Smooth muscle cell (in vitro differentiated cells): ENCODE data around the gene TMEM163. TPM values are rescaled to one million over a fixed set of nuclear protein-coding genes. Genes with fewer than 3 reads are reported as not detected.

Experiments used
- DNase-seq: peaks from one replicate; lab custom pipeline; 2025; ENCODE audit not compliant: unreplicated experiment; lab: John Stamatoyannopoulos, UW
- H2AFZ ChIP-seq: fragments of 200-600 bp; sonication (generic); 2 replicates; pipeline ENCODE4 v1.6.0; 2016; ENCODE audit warnings: antibody characterized with exemption, low read depth, mild to moderate bottlenecking
- H3F3A ChIP-seq: fragments of 200-600 bp; sonication (generic); 2 replicates; pipeline ENCODE4 v1.6.0; 2017; ENCODE audit warnings: antibody characterized with exemption, low read depth
- H3K27ac ChIP-seq: fragments of 200-600 bp; sonication (generic); 2 replicates; pipeline ENCODE4 v1.5.1; 2016; ENCODE audit warnings: low read depth, mild to moderate bottlenecking
- H3K27me3 ChIP-seq: fragments of 200-600 bp; sonication (generic); 2 replicates; pipeline ENCODE4 v1.6.1; 2016; ENCODE audit warnings: low read depth, mild to moderate bottlenecking
- H3K36me3 ChIP-seq: fragments of 200-600 bp; sonication (generic); 2 replicates; pipeline ENCODE4 v1.5.1; 2016; ENCODE audit warnings: low read depth
- H3K4me1 ChIP-seq: fragments of 200-600 bp; sonication (generic); 2 replicates; pipeline ENCODE4 v1.5.1; 2016; ENCODE audit warnings: low read depth
- H3K4me2 ChIP-seq: fragments of 200-600 bp; sonication (generic); 2 replicates; pipeline ENCODE4 v1.6.0; 2016; ENCODE audit warnings: mild to moderate bottlenecking
- H3K4me3 ChIP-seq: fragments of 200-600 bp; sonication (generic); 2 replicates; pipeline ENCODE4 v1.5.1; 2016; ENCODE audit warnings: mild to moderate bottlenecking
- H3K79me2 ChIP-seq: fragments of 200-600 bp; sonication (generic); 2 replicates; pipeline ENCODE4 v1.6.0; 2016; ENCODE audit warnings: low read depth, mild to moderate bottlenecking
- H3K9ac ChIP-seq: fragments of 200-600 bp; sonication (generic); 2 replicates; pipeline ENCODE4 v1.6.0; 2016; ENCODE audit warnings: low read depth
- H3K9me3 ChIP-seq: fragments of 200-600 bp; sonication (generic); replicated peaks from 2 replicates; pipeline ENCODE4 v1.5.1; 2016; ENCODE audit warnings: low read depth
- H4K20me1 ChIP-seq: fragments of 200-600 bp; sonication (generic); 2 replicates; pipeline ENCODE4 v1.6.0; 2016; ENCODE audit warnings: low read depth
- CTCF ChIP-seq: fragments of 200-600 bp; sonication (generic); IDR thresholded peaks from 2 replicates; pipeline ENCODE4 v1.5.1; 2017; ENCODE audit warnings: borderline replicate concordance, mild to moderate bottlenecking, antibody characterized with exemption; ENCODE audit not compliant: insufficient read depth, poor library complexity, severe bottlenecking
- WGBS: methylation state at CpG from one replicate; pipeline ENCODE4 v1.1.7; 2016; ENCODE audit warnings: low lambda C conversion rate; 5-methylcytosine and 5-hydroxymethylcytosine counted together
- polyA plus RNA-seq: library from polyadenylated mRNA; unstranded; fragments of >200 nt; fragmentation: Nextera tagmentation; extraction: Ambion mirVana; gene quantifications from 2 replicates; pipeline ENCODE4 v1.2.1, GENCODE V29; 2016
- total RNA-seq: library from RNA; depleted of rRNA; stranded (reverse); fragments of >200 nt; gene quantifications from 2 replicates; pipeline ENCODE4 v1.2.3, GENCODE V29; 2014

TMEM163 gene
- total and polyA plus RNA-seq, 2 experiments from 2014 or later: 0.31 TPM; not detected in 1

DNA sequence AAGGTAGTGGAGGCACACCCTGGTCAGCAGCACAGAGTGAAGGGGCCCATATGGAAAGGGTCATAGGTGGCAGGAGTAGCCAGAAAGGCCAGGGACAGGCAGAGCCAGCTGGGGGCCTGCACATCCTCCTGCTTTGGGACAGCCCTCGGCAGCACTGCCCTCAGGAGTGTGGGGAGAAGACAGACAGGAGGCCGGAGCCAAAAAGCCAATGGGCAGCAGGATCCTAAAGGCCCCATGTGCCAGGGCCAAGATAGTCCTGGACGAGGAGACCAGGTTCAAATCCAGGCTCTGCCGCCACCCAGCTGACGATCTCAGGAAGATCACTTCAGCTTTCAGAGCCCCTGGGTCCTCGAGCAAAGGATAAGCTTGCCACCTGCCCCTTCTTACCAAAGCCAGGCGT is 220.1 kb downstream of the TMEM163 start:
- Histone ChIP-seq H2AFZ (no peak overlapping the region), H3K4me2 (no peak overlapping the region), H4K20me1 (no peaks in the 10 kb centered on the region), H3K4me3 (no peak overlapping the region), H3F3A (no peaks in the 10 kb centered on the region), H3K27ac (no peak overlapping the region), H3K9ac (no peak overlapping the region), H3K4me1 (peaks cover 13% of the 10 kb centered on the region), H3K36me3 (no peaks in the 10 kb centered on the region), H3K27me3 (no peaks in the 10 kb centered on the region), H3K9me3 (no peaks in the 10 kb centered on the region), H3K79me2 (no peaks in the 10 kb centered on the region)
- TF ChIP-seq CTCF: no peak
- WGBS: 93% methylated on average over 7 of the region's 7 CpGs
- no peak for DNase-seq

DNA sequence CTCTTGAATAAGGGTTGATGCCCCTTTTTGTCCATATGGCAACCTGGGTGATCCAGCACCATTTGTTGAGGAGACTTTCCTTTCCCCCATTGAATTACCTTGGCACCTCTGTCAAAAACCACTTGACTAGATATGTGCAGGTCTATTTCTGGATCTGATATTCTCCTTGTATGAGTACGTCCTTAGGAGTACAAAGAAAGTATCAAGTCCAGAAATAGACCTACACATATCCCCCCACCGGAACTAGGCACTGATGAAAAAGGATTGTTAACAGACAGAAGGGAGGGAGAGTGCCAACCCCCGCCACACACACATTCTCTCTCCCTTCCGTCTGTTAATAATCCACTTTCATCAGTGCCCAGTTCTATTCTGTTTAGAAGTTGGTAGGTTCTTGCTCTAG is 225.0 kb downstream of the TMEM163 start:
- peaks cover 12% of the 10 kb centered on the region for H3K27me3 ChIP-seq
- WGBS: 93% methylated on average over 4 of the region's 4 CpGs
- H3K4me1 ChIP-seq: no peaks in the 10 kb centered on the region

DNA sequence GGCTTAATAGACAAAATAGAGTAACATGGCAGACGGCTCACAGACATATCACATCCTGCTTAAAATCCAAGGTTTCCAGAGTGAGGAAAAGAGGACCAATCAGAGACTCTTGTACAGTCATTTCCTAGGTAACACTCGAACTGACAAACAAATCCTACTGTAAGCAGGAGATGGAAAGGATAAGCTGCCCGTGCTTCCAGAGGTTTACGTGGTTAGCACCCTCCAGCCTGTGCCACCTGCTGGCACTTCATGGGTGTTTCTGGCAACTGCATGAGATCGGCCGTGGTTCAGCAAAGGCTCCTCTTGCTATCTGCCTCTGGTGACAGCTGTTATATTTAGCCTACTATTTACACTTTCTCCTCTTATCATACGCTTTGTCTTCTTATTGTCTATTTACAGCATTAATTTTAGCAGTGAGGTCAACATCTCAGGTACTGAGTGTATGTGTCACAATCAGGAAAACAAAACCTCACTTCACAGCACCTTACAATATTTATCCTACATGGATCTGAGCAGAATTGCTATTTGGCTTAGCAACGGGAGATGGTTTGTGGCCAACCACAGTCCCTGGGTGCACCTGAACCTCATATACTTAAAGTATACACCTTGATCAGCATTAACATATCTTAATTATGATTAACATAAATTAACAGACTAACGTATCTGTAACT is 226.9 kb downstream of the TMEM163 start:
- Histone ChIP-seq H3K27ac (no peak overlapping the region), H4K20me1 (no peaks in the 10 kb centered on the region), H3K36me3 (no peaks in the 10 kb centered on the region), H3K27me3 (peaks cover 12% of the 10 kb centered on the region), H3K9ac (no peak overlapping the region), H3K4me1 (no peaks in the 10 kb centered on the region), H3K4me2 (no peak overlapping the region), H3K79me2 (no peaks in the 10 kb centered on the region), H3K4me3 (no peak overlapping the region), H2AFZ (no peak overlapping the region), H3K9me3 (no peaks in the 10 kb centered on the region), H3F3A (no peaks in the 10 kb centered on the region)
- WGBS: 73% methylated on average over 9 of the region's 9 CpGs
- no peak for DNase-seq
- no peak for TF ChIP-seq CTCF

More for the DNA sequence above, 225.0 kb downstream of the TMEM163 start:
- H4K20me1 ChIP-seq: no peaks in the 10 kb centered on the region
- H3K4me3 ChIP-seq: no peak overlapping the region
- no peaks in the 10 kb centered on the region for H3K79me2 ChIP-seq
- no peak overlapping the region for H3K27ac ChIP-seq
- H2AFZ ChIP-seq: no peak overlapping the region
- H3K9ac ChIP-seq: no peak overlapping the region
- no peaks in the 10 kb centered on the region for H3K36me3 ChIP-seq
- DNase-seq: no peak
- H3K9me3 ChIP-seq: no peaks in the 10 kb centered on the region
- no peak for TF ChIP-seq CTCF
- H3K4me2 ChIP-seq: no peak overlapping the region
- no peaks in the 10 kb centered on the region for H3F3A ChIP-seq

DNA sequence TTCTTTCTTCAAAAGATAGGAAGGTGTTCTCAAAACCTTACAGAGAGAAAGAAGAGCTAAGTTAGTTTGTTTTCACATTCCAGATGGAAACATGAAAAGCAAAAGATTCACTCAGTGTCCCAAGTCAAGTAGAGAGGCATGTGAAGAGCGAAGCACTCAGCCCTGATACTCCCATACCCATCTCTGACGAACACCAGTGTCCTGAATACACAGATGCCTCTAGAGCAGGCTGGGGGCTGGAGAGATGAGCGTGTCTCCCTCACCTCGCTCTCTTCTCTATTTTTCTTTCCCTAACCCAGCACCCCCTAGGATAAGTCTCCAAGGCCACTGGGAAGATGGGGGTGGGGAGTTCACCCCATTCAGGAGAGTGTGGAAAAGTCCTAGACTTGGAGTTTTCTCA is 227.8 kb downstream of the TMEM163 start:
- DNase-seq: no peak
- WGBS: 86% methylated on average over 4 of the region's 4 CpGs
- Histone ChIP-seq H3K27ac (no peak overlapping the region), H2AFZ (no peak overlapping the region), H3K27me3 (peaks cover 12% of the 10 kb centered on the region), H3K9ac (no peak overlapping the region), H4K20me1 (no peaks in the 10 kb centered on the region), H3K36me3 (no peaks in the 10 kb centered on the region), H3K79me2 (no peaks in the 10 kb centered on the region), H3F3A (no peaks in the 10 kb centered on the region), H3K4me3 (no peak overlapping the region), H3K4me1 (no peaks in the 10 kb centered on the region), H3K4me2 (no peak overlapping the region), H3K9me3 (no peaks in the 10 kb centered on the region)
- no peak for TF ChIP-seq CTCF
